Sigmoid colon (tissue), 4 donors: ENCODE measurements around the gene DCBLD2.

Experiments used
- CTCF ChIP-seq, 4 experiments: fragments of 450-650 bp in 3 of 4; fragments of 200-600 bp in 1 of 4; IDR thresholded peaks; one replicate each; pipeline ENCODE4 v1.5.1; 2016 to 2019; ENCODE audit warnings: antibody characterized with exemption in 4 of 4, mild to moderate bottlenecking in 3 of 4, moderate library complexity in 2 of 4
- EP300 ChIP-seq, 4 donors: sonication (generic); formaldehyde crosslinking; IDR thresholded peaks; one replicate each; pipeline ENCODE4 v1.6.1; 2017; ENCODE audit warnings: antibody characterized with exemption in 4 of 4
- POLR2A ChIP-seq, 2 donors: fragments of 450-650 bp; IDR thresholded peaks; one replicate each; pipeline ENCODE4 v1.6.1; 2016; ENCODE audit warnings: antibody characterized with exemption in 2 of 2, mild to moderate bottlenecking in 2 of 2, moderate library complexity in 2 of 2

- TF ChIP-seq CTCF (IDR thresholded peaks at IDR 0.05) (no peak), POLR2A (IDR thresholded peaks at IDR 0.05) (no peak), EP300 (IDR thresholded peaks at IDR 0.05) (no peak)
Observed at GRCh38 chr3:98798820-98799219, 102.7 kb downstream of the DCBLD2 start.
